Measurements from ENCODE around the gene SSX2IP. TPM values are rescaled to one million over a fixed set of nuclear protein-coding genes. Genes with fewer than 3 reads are reported as not detected.

SSX2IP gene
- total RNA-seq, 1 experiment from 2014 or later = 20.8 TPM

- TF ChIP-seq MYBL2 (CRISPR knock-in tag; IDR thresholded peaks at IDR 0.05) (no peak), IRF1 (CRISPR knock-in tag; IDR thresholded peaks at IDR 0.05) (no peak), ELF4 (CRISPR knock-in tag; IDR thresholded peaks at IDR 0.05; ENCODE audit: low read depth) (no peak), SMAD4 (CRISPR knock-in tag; IDR thresholded peaks at IDR 0.05) (no peak), MAX (CRISPR knock-in tag; IDR thresholded peaks at IDR 0.05) (no peak), AFF4 (CRISPR knock-in tag; IDR thresholded peaks at IDR 0.05; ENCODE audit: borderline replicate concordance) (no peak), FOXJ3 (CRISPR knock-in tag; IDR thresholded peaks at IDR 0.05; ENCODE audit: borderline replicate concordance) (no peak)
- TF ChIP-seq, protein P1, sequence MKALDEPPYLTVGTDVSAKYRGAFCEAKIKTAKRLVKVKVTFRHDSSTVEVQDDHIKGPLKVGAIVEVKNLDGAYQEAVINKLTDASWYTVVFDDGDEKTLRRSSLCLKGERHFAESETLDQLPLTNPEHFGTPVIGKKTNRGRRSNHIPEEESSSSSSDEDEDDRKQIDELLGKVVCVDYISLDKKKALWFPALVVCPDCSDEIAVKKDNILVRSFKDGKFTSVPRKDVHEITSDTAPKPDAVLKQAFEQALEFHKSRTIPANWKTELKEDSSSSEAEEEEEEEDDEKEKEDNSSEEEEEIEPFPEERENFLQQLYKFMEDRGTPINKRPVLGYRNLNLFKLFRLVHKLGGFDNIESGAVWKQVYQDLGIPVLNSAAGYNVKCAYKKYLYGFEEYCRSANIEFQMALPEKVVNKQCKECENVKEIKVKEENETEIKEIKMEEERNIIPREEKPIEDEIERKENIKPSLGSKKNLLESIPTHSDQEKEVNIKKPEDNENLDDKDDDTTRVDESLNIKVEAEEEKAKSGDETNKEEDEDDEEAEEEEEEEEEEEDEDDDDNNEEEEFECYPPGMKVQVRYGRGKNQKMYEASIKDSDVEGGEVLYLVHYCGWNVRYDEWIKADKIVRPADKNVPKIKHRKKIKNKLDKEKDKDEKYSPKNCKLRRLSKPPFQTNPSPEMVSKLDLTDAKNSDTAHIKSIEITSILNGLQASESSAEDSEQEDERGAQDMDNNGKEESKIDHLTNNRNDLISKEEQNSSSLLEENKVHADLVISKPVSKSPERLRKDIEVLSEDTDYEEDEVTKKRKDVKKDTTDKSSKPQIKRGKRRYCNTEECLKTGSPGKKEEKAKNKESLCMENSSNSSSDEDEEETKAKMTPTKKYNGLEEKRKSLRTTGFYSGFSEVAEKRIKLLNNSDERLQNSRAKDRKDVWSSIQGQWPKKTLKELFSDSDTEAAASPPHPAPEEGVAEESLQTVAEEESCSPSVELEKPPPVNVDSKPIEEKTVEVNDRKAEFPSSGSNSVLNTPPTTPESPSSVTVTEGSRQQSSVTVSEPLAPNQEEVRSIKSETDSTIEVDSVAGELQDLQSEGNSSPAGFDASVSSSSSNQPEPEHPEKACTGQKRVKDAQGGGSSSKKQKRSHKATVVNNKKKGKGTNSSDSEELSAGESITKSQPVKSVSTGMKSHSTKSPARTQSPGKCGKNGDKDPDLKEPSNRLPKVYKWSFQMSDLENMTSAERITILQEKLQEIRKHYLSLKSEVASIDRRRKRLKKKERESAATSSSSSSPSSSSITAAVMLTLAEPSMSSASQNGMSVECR (CRISPR knock-in tag; IDR thresholded peaks at IDR 0.05; ENCODE audit: borderline replicate concordance) = no peak
Observed at GRCh38 chr1:84708031-84708430, 17.8 kb upstream of the SSX2IP start (continued).

GRCh38 chr1:84705513-84705912, 15.3 kb upstream of the SSX2IP start:
- CTCF ChIA-PET = interaction anchor here (0.5 to 5.6 kb wide), 3 partner anchors 19 to 51 kb away, joined by 3 to 43 read pairs (median 3); no protein-coding TSS in a partner anchor
- POLR2A ChIA-PET = no interaction called here
- peaks cover 15% of the 10 kb centered on the region for H3K4me1 Mint-ChIP-seq

More at GRCh38 chr1:84705513-84705912, 15.3 kb upstream of the SSX2IP start:
- H3K27me3 Mint-ChIP-seq (ENCODE audit: low read depth) = no peaks in the 10 kb centered on the region; the same call in 1 of the 2 replicates
- H3K27ac Mint-ChIP-seq = no peak overlapping the region
- H3K36me3 Mint-ChIP-seq = no peaks in the 10 kb centered on the region
- no peak for DNase-seq (ENCODE audit: low spot score)
- no peaks in the 10 kb centered on the region for H3K9me3 Mint-ChIP-seq
- TF ChIP-seq EMX1 (CRISPR knock-in tag; IDR thresholded peaks at IDR 0.05) (no peak), GTF2I (CRISPR knock-in tag; conservative IDR thresholded peaks at IDR 0.05) (no peak), PRDM15 (CRISPR knock-in tag; IDR thresholded peaks at IDR 0.05) (no peak), MAX (CRISPR knock-in tag; IDR thresholded peaks at IDR 0.05) (no peak)
- TF ChIP-seq, protein P2, sequence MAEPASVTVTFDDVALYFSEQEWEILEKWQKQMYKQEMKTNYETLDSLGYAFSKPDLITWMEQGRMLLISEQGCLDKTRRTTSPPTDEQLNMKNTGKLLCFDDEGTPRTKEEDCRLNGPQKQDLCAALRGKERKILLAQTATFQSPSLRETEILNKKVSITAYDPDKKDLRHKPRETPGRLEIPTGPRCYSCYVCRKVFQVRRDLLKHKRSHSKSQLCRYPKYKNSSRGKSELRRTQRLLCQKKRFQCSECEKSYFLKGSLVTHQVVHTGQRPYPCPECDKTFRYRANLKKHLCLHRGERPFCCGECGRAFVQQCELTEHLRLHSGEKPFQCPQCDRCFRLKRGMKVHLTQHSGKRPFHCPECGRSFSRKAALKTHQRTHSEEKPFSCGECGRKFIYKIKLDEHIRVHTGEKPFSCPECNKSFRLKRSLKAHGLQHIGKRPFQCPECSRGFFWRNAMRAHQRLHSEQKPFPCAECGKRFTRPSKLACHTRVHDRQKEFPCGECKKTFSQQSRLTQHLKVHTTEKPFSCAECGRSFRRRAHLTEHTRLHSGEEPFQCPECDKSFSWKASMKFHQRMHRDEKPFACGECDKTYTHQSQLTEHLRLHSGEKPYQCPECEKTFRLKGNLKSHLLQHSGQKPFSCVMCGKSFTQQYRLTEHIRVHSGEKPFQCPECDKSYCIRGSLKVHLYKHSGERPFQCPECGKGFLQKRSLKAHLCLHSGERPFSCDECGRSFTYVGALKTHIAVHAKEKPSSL (CRISPR knock-in tag; conservative IDR thresholded peaks at IDR 0.05) = no peak
- no peak overlapping the region for H3K4me3 Mint-ChIP-seq
- ATAC-seq = no peak
